HFFc6 (cell line): Measurements from ENCODE around the gene OMP. TPM values are rescaled to one million over a fixed set of nuclear protein-coding genes. Genes with fewer than 3 reads are reported as not detected.

Experiments used
- DNase-seq: peaks from one replicate; pipeline ENCODE4 v3.0.0-alpha.2; 2018
- H3K27ac Mint-ChIP-seq: 2 replicates; pipeline ENCODE4 v1.8.0; 2020; ENCODE audit warnings: mild to moderate bottlenecking, mixed read lengths
- H3K27me3 Mint-ChIP-seq: 2 replicates; pipeline ENCODE4 v1.8.0; 2021; ENCODE audit warnings: mild to moderate bottlenecking, moderate library complexity, mixed read lengths; ENCODE audit not compliant: insufficient read depth
- H3K36me3 Mint-ChIP-seq: 2 replicates; pipeline ENCODE4 v1.8.0; 2021; ENCODE audit warnings: low read depth, mixed read lengths
- H3K4me1 Mint-ChIP-seq: 2 replicates; pipeline ENCODE4 v1.8.0; 2020; ENCODE audit warnings: low read depth, mixed read lengths
- H3K4me3 Mint-ChIP-seq: 2 replicates; pipeline ENCODE4 v1.8.0; 2020; ENCODE audit warnings: mild to moderate bottlenecking, moderate library complexity, mixed read lengths
- H3K9me3 Mint-ChIP-seq: 2 replicates; pipeline ENCODE4 v1.8.0; 2020; ENCODE audit warnings: mild to moderate bottlenecking, mixed read lengths
- total RNA-seq, 6 experiments: library from RNA; stranded (reverse); fragmentation: NEBNext Ultra II Directional; extraction: Animal tissue kit (Norgen Biotek cat#: 25700); gene quantifications; 2 replicates in 1 of 6; 3 replicates in 5 of 6; pipeline ENCODE4 v1.2.3, GENCODE V29; 2021
- TF ChIP-seq, protein P1 (sequence below): fragments of 200-600 bp; sonication (generic); IDR thresholded peaks from 2 replicates; pipeline ENCODE4 v1.5.0; 2021; ENCODE audit warnings: antibody characterized with exemption, mild to moderate bottlenecking

Gene OMP
- total RNA-seq, 6 experiments from 2014 or later: 0.77 TPM; not detected in 5

DNA sequence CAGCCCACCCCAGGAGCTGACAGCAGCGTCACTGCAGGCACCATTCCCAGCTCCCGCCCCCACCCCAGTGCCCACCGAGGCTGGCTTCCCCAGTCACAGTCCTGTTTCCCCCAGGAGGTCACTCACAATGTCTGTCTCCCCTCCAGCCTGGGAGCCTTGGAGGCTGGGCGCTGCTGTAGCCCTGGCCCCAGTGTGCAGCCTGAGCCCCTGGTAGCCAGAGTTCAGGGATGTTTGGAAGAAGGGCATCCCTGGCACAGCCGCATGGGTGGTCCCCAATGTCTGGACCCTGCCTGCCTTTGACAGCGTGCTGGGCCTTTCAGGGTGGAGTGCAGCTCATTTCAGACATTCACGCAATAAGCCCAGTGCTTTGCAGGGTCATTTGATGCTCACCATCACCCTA, 31.6 kb upstream of the OMP start:
- TF ChIP-seq, protein P1, sequence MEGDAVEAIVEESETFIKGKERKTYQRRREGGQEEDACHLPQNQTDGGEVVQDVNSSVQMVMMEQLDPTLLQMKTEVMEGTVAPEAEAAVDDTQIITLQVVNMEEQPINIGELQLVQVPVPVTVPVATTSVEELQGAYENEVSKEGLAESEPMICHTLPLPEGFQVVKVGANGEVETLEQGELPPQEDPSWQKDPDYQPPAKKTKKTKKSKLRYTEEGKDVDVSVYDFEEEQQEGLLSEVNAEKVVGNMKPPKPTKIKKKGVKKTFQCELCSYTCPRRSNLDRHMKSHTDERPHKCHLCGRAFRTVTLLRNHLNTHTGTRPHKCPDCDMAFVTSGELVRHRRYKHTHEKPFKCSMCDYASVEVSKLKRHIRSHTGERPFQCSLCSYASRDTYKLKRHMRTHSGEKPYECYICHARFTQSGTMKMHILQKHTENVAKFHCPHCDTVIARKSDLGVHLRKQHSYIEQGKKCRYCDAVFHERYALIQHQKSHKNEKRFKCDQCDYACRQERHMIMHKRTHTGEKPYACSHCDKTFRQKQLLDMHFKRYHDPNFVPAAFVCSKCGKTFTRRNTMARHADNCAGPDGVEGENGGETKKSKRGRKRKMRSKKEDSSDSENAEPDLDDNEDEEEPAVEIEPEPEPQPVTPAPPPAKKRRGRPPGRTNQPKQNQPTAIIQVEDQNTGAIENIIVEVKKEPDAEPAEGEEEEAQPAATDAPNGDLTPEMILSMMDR: no peak
- H3K27me3 Mint-ChIP-seq: peaks cover 1% of the 10 kb centered on the region
- no peak for DNase-seq
- H3K36me3 Mint-ChIP-seq: no peaks in the 10 kb centered on the region
- no peak overlapping the region for H3K4me3 Mint-ChIP-seq
- no peaks in the 10 kb centered on the region for H3K9me3 Mint-ChIP-seq
- no peak overlapping the region for H3K27ac Mint-ChIP-seq
- H3K4me1 Mint-ChIP-seq: peaks cover 60% of the 10 kb centered on the region

DNA sequence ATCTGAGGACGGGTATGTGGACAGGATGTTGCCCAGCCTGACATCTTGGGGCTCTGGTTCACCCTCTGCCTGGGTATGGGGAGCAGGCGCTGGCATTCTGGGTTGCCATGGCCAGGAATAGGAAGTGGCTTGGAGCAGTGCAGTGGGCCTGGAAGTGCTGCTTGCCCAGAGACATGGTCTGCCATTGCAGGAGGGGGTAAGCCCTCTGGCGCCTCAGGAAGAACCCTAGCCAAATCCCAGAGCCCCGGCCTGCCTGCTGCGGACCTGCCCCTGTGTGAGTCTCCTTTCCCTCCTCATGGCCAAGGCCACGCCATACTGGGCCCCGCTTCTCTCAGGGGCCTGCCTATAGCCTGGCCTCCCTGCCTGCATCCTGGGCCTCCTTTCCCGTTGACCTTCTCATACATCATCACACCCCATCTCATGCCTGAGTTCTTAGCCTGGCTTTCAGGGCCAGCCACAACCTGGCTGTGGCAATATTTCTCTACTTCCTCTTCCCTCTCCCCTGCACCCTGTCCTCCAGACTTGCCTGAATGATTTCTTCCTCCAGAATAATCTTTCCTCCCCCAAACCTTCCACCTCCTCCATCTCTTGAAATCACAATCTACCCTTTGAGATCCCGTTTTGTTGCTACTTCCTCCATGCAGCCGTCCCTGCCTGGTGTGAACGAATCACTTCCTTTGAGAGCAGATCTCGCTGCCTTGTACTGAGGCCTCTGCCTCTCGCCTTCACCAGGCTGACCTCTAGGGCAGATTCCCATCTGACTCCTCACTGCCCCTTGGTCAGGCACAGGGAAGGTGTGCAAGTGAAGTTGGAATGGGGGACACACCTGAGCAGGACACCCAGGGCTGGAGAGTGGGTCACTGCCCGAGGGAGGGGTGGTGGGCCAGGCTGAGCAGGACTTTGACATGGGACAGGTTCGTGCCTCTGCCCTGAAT, 30.7 kb upstream of the OMP start:
- peak overlapping the region; percentile 100 for H3K27ac Mint-ChIP-seq
- peaks cover 1% of the 10 kb centered on the region for H3K27me3 Mint-ChIP-seq
- no peaks in the 10 kb centered on the region for H3K9me3 Mint-ChIP-seq
- DNase-seq: peak; percentile 13
- peaks cover 59% of the 10 kb centered on the region for H3K4me1 Mint-ChIP-seq
- H3K36me3 Mint-ChIP-seq: peaks cover 4% of the 10 kb centered on the region; the same call in 1 of the 2 replicates
- H3K4me3 Mint-ChIP-seq: peak overlapping the region; percentile 16
- TF ChIP-seq, protein P1: no peak

GRCh38 chr11:77072851-77073327, 29.8 kb upstream of the OMP start:
- Mint-ChIP-seq H3K9me3 (no peaks in the 10 kb centered on the region), H3K27me3 (peaks cover 1% of the 10 kb centered on the region), H3K36me3 (peaks cover 4% of the 10 kb centered on the region; the same call in 1 of the 2 replicates), H3K27ac (peak overlapping the region; percentile 100), H3K4me1 (peaks cover 53% of the 10 kb centered on the region), H3K4me3 (peak overlapping the region; percentile 76)
- TF ChIP-seq, protein P1: no peak
- no peak for DNase-seq

GRCh38 chr11:77073328-77074001, 29.2 kb upstream of the OMP start:
- peaks cover 1% of the 10 kb centered on the region for H3K27me3 Mint-ChIP-seq

GRCh38 chr11:77074205-77074604, 28.4 kb upstream of the OMP start:
- TF ChIP-seq, protein P1: no peak
- no peak for DNase-seq
- peak overlapping the region; percentile 100 for H3K27ac Mint-ChIP-seq
- peak overlapping the region; percentile 76; the same call in 1 of the 2 replicates for H3K4me3 Mint-ChIP-seq
- peaks cover 41% of the 10 kb centered on the region for H3K4me1 Mint-ChIP-seq
- peaks cover 13% of the 10 kb centered on the region for H3K36me3 Mint-ChIP-seq
- H3K9me3 Mint-ChIP-seq: no peaks in the 10 kb centered on the region
- peaks cover 1% of the 10 kb centered on the region for H3K27me3 Mint-ChIP-seq

More at GRCh38 chr11:77073328-77074001, 29.2 kb upstream of the OMP start:
- Mint-ChIP-seq H3K4me1 (peaks cover 47% of the 10 kb centered on the region), H3K27ac (peak overlapping the region; percentile 100), H3K36me3 (peaks cover 9% of the 10 kb centered on the region), H3K4me3 (peak overlapping the region; percentile 76), H3K9me3 (no peaks in the 10 kb centered on the region)
- TF ChIP-seq, protein P1: peak; percentile 75
- DNase-seq: peak; percentile 95
